Measurements from ENCODE around the gene PACRG. TPM values are rescaled to one million over a fixed set of nuclear protein-coding genes. Genes with fewer than 3 reads are reported as not detected.

PACRG gene
- polyA plus RNA-seq, 12 donors, result 1.5 to 4.3 (median 2.0) TPM; not detected in 2

- no peak for DNase-seq
Observed at GRCh38 chr6:162777091-162777490, 49.3 kb downstream of the PACRG start.

- DNase-seq, result no peak
Observed at GRCh38 chr6:162778603-162779002, 50.8 kb downstream of the PACRG start.

GRCh38 chr6:162785632-162786242 is 58.0 kb downstream of the PACRG start:
- no peak for DNase-seq

GRCh38 chr6:162798546-162799266 is 70.9 kb downstream of the PACRG start:
- no peak for DNase-seq

- DNase-seq, result no peak
Observed at GRCh38 chr6:162814426-162814973, 86.7 kb downstream of the PACRG start.

- DNase-seq, result no peak
Observed at GRCh38 chr6:162817196-162817595, 89.4 kb downstream of the PACRG start.

DNA sequence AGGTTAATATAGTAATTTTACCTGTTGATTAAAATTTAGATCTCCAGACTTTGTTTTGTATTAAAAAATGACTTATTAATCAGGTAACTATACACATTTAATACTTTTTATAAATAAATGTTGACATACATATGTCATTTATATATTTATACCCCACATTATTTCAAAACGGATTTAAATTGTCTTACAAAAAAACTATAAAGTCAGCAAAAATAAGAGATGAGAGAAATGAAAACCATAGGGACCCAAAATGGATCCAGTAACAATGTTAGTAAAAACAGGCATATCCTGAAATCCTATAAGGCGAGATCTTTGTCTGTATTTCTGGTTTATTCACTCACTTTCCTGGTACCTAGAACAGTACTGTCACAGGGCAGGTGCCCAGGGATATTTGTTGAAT is 91.5 kb downstream of the PACRG start:
- no peak for DNase-seq

GRCh38 chr6:162821102-162821501 is 93.3 kb downstream of the PACRG start:
- DNase-seq, result no peak

- DNase-seq, result no peak
Observed at GRCh38 chr6:162825597-162825996, 97.8 kb downstream of the PACRG start.

DNA sequence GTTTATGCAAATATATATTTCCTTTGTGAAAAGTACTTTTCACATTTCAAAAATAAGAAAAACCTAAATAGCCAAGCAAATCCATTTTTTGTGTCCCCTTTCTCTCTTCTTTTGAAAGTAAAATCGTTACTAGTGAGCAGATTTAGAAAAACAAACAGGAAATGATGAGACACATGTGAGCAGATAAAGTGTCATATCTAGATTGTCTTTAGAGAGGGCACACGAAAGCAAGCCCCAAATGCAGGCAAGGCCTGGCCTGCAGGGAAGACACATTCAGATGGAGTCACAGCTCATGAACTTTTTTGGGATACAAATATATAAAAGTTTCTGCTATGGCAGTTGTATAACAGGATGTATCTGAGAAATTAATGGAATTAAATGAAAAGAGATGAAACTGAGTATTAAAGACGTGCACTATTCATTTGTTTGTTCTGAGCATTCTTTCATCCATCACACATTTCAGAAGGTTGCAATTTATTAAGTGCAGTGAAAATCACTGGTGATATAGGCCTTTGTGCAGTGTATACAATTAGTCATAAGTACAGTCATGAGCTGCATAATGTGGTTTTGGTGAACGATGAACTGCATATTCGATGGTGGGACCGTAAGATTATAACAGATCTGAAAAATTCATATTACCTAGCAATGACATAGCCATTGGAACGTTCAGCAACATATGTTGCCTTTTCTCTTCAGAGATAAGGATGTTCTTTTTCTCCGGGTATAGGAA is 101.4 kb downstream of the PACRG start:
- DNase-seq, result no peak

DNA sequence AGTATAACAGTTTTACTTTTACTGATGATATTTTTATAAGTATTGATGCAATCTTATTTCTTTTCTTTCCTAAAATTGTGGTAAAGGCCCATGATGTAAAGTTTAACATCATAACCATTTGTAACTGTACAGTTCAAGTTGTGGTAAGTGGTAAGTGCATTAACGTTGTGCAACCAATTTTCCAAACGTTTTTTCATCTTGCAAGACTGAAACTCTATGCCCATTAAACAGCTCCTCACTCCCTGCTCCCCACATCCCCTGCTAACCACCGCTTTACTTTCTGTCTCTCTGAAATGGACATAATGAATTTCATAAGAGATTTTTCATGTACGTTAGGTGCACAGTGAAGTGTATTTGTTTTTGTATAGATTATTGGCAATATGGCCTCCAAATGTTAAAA is 106.0 kb downstream of the PACRG start:
- DNase-seq, result no peak

- DNase-seq, result no peak
Observed at GRCh38 chr6:162845972-162846371, 118.2 kb downstream of the PACRG start.

GRCh38 chr6:162846723-162847122 is 118.9 kb downstream of the PACRG start:
- no peak for DNase-seq

DNA sequence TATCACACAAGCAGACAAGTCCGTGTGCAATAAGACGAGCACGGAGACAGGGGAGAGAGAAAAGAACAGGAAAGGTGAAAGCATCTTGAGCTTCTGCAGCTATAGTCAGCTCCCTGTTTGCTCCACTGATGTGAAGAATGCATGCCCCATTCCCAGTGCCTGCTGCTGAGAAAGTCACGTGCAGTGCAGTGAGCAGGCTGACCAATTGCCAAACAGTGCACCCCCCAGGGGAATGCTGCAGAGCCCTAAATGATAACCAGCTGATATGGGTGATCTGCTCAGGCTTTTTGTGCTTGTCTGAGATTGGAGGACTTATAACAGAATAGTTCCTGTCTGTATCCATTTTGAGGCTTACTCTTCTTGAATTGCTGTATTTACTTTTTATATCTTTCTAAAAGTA is 121.5 kb downstream of the PACRG start:
- no peak for DNase-seq

- no peak for DNase-seq
Observed at GRCh38 chr6:162852192-162852591, 124.4 kb downstream of the PACRG start.

DNA sequence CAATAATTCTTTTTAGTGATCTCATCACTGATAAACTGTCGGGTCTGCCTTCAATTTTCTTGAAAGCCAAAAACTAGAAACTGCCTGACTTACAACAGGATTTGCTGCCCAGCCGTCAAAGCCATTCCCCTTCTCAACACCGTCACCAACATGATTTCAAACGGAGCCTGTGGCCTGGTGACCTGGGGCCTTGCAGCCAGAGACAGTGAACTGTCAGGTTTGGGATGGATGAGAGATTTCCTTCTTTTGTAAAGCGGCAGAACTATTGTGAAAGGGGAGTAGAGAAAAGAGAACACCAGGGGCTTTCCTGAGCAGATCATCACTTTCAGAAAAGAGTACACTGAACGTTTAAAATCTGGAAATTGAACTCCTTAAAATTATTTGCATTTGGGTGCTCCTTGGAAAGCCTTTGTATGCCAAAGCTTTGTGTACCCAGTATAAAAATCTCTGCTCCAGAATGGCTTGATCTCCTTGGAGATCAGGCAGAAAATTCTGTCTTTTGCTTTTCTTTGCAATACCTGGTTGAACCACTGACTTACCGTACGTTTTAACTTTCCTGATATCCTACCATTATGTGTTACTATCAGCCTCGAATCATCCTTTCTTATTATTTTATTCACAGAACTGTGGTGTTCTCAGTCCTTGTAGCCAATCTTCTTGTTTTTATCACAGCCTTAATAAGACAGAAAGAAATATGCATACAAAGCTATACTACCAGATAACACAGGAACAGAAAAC is 125.2 kb downstream of the PACRG start:
- DNase-seq, result no peak

DNA sequence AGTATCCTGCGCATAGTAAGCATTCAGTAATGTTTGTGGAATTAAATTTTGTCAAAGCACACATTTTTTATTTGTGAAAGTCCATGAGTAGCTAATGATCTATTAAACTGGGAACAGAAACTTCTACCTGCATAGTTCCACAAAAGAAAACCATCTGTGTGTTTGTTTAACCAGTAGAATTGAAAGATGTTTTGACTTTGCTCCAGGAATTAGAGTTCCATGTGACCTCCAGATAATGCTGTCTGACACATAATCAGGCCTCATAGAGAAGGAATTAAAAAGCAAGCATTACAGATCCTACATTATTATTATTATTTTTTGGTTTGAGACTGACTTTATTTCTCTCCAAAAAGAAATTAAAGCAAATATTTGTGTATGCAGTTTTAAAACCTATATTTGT is 126.5 kb downstream of the PACRG start:
- no peak for DNase-seq

DNA sequence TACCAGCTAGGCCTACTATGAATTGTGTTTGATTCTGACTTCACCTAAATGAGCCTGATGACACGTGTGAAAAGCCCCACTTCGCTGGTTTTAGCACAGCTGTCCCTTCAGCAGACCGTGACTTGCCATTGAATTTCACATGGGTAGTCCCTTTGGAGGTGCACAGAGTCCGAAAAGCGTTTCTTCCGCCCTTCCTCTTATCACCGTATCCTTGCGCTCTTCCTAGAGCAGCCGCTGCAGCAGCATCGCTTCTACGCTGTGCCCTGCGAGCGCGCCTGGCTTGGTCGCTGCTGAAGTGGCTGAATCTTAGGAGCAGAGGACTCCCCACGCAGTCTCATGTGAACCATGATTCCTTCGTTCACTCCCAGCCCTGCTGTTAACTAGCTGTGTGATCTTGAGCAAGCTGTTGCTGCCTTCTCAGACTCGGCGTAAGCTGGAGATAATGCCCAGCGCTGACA is 127.0 kb downstream of the PACRG start:
- DNase-seq, result no peak

DNA sequence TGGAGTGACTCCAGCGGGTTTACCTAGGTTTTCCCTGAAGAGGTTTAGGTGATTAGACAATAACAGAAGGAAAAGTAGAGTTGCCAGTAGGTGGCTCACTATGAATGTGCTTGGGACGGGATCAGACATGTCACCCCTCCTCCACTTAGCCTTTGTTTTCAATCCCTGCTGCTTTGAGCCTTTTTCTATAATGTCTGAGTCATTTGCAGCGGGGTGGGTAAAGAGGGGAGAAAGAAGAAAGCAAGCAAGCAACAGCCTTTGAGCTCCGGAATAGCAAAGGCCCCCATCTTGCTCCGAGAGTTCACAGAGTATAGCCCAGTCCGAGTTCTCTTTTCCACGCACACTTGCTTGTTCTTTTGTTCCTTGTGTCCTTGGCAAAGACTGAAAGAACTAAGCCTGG is 129.1 kb downstream of the PACRG start:
- peak; percentile 82 for DNase-seq

- DNase-seq, result no peak
Observed at GRCh38 chr6:162857326-162857725, 129.6 kb downstream of the PACRG start.

DNA sequence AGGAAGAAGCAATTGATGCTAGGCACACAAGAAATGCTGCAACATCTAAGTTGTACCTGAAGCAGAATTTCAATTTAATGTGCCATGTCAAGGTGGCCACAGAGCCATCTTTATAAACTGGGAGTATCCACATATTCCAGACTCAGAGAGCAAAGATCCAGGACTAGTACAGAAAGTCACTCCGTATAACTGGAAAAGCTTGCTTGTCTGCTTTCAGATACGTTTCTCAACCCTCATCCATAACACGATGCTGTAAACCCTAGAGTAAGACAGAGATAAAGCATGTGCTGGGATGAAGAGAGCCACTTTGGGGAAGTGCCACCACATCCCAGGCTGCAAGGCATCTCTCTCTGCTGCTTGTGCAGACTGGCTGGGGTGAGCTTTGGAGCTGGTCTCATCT is 134.7 kb downstream of the PACRG start:
- DNase-seq, result no peak

GRCh38 chr6:162862941-162863340 is 135.2 kb downstream of the PACRG start:
- no peak for DNase-seq
